HG02759 (cell line): ENCODE results near the gene TBCCD1.
"Not testable (repeated sequence)": the region's sequence is repeated elsewhere in the genome, so short reads cannot be mapped to it uniquely, and the experiment has no call there.

Source experiments
- ATAC-seq: cut with Tn5 transposase; IDR thresholded peaks from one replicate; pipeline ENCODE4 v1.9.1; 2021; ENCODE audit warnings: mild to moderate bottlenecking, moderate library complexity; ENCODE audit not compliant: unreplicated experiment

TBCCD1 gene

GRCh38 chr3:186498022-186498421, 69.1 kb downstream of the TBCCD1 start:
- not testable (repeated sequence) for ATAC-seq

- ATAC-seq, result no peak
Observed at GRCh38 chr3:186497608-186498007, 69.5 kb downstream of the TBCCD1 start.

- ATAC-seq, result no peak
Observed at GRCh38 chr3:186496635-186497034, 70.5 kb downstream of the TBCCD1 start.
